Activated B cell treated with CpG ODN at 0.5 μM for 24 hours (primary cell): ENCODE measurements around the gene GNG11. TPM values are rescaled to one million over a fixed set of nuclear protein-coding genes. Genes with fewer than 3 reads are reported as not detected.
"Not testable (repeated sequence)": the region's sequence is repeated elsewhere in the genome, so short reads cannot be mapped to it uniquely, and the experiment has no call there.

Source experiments
- ATAC-seq: fragments of 200-7000 bp; cut with Tn5 transposase; one replicate; pipeline ENCODE4 v1.10.0; 2021; ENCODE audit warnings: low read depth, mild to moderate bottlenecking, moderate library complexity
- CTCF ChIA-PET: fragments of 350-600 bp; sonication (Branson Sonifier 250); formaldehyde crosslinking; loops from one replicate; lab custom pipeline; 2021; ENCODE audit warnings: antibody characterized with exemption; lab: Charles Lee
- POLR2A ChIA-PET: fragments of 350-600 bp; sonication (Branson Sonifier 250); formaldehyde crosslinking; loops from one replicate; lab custom pipeline; 2021; ENCODE audit warnings: antibody characterized with exemption; lab: Charles Lee
- DNase-seq: peaks from one replicate; pipeline ENCODE4 v3.0.0; 2022
- H3K27ac Mint-ChIP-seq: one replicate; pipeline ENCODE4 v1.8.0; 2020; ENCODE audit warnings: mixed read lengths
- H3K27me3 Mint-ChIP-seq: one replicate; pipeline ENCODE4 v1.8.0; 2021; ENCODE audit warnings: mixed read lengths
- H3K36me3 Mint-ChIP-seq: one replicate; pipeline ENCODE4 v1.8.0; 2021; ENCODE audit warnings: low read depth, mixed read lengths
- H3K4me1 Mint-ChIP-seq: one replicate; pipeline ENCODE4 v1.8.0; 2021; ENCODE audit warnings: mixed read lengths
- H3K4me3 Mint-ChIP-seq: one replicate; pipeline ENCODE4 v1.8.0; 2020; ENCODE audit warnings: mild to moderate bottlenecking, mixed read lengths
- H3K9me3 Mint-ChIP-seq: one replicate; pipeline ENCODE4 v1.8.0; 2020; ENCODE audit warnings: mixed read lengths
- CTCF ChIP-seq: fragments of 200-600 bp; IDR thresholded peaks from one replicate; pipeline ENCODE4 v1.8.0; 2022; ENCODE audit warnings: antibody characterized with exemption, mild to moderate bottlenecking
- intact Hi-C: fragments of 100-400 bp; cut with micrococcal nuclease; formaldehyde crosslinking; loops from one replicate; pipeline ENCODE4 v1.15.1; 2024
- total RNA-seq: library from RNA; stranded (reverse); gene quantifications from 2 replicates; pipeline ENCODE4 v1.2.3, GENCODE V29; 2022

Gene GNG11
- total RNA-seq, 1 donor from 2014 or later, result 2.6 TPM

- Mint-ChIP-seq H3K27ac (no peak overlapping the region), H3K36me3 (no peaks in the 10 kb centered on the region), H3K9me3 (no peaks in the 10 kb centered on the region), H3K4me3 (no peak overlapping the region), H3K4me1 (no peaks in the 10 kb centered on the region), H3K27me3 (peaks cover 8% of the 10 kb centered on the region)
- CTCF ChIA-PET, result no interaction called here
- intact Hi-C loops, result no loop called here
- POLR2A ChIA-PET, result no interaction called here
- ATAC-seq (no peak), DNase-seq (no peak)
- no peak for TF ChIP-seq CTCF
These were observed 6.9 kb upstream of the GNG11 start for GRCh38 chr7:93914581-93915066.

DNA sequence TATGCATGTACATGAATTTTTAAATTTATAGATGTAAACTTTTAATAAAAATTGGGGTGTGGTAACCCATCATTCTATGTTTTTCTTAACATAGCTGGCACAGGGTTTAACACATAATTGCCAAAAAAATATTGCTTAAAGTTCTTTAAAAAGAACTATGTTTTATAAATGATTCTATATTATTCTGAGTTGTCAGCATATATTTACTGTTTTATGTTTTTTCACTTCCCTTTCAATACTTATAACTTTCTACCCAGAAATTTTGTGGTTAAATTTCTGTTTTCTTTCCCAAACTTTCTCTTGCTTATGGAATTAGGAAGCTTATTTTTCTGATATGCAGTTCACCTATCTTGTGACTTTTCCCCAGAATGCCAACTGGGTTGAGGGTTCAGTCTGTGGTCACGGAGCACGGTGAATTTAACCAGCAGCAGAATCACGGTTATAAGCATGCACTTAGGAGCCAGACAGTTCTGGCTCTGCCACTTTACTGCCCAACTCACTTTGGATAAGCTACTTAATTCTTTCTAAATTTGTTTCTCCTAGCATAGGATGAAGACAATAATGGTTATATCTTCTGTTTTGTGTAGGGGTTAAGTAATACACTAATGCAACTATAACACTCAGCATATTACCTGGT is 6.2 kb upstream of the GNG11 start:
- DNase-seq, POLR2A ChIA-PET, H3K27me3 Mint-ChIP-seq, H3K27ac Mint-ChIP-seq, CTCF ChIA-PET, H3K4me3 Mint-ChIP-seq, ATAC-seq, H3K36me3 Mint-ChIP-seq, H3K9me3 Mint-ChIP-seq, intact Hi-C loops, H3K4me1 Mint-ChIP-seq: not testable (repeated sequence)

DNA sequence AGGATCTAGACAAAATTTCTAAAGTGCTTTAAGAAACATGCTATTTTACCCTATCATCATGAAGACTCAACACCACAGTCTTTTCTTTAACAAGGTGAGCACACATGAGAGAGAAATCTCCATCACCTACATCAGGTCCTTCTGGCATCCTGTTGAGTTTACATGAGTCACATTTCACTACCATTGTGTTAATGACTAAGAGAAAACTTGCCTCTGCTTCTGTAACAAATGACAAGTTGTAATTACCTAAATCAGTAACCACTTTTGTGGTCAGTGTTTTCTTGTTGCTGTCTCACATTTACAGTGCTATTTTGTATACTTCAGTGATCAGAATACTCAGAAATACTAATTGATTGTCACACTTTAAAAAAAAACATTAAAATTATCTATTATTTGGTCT is 5.6 kb upstream of the GNG11 start:
- DNase-seq, H3K27me3 Mint-ChIP-seq, CTCF ChIA-PET, POLR2A ChIA-PET, ATAC-seq, H3K4me1 Mint-ChIP-seq, H3K27ac Mint-ChIP-seq, H3K36me3 Mint-ChIP-seq, H3K4me3 Mint-ChIP-seq, H3K9me3 Mint-ChIP-seq, intact Hi-C loops: not testable (repeated sequence)

- POLR2A ChIA-PET, H3K9me3 Mint-ChIP-seq, H3K27me3 Mint-ChIP-seq, H3K4me3 Mint-ChIP-seq, ATAC-seq, H3K4me1 Mint-ChIP-seq, intact Hi-C loops, CTCF ChIA-PET, H3K36me3 Mint-ChIP-seq, H3K27ac Mint-ChIP-seq, DNase-seq: not testable (repeated sequence)
These were observed 5.2 kb upstream of the GNG11 start for GRCh38 chr7:93916315-93916714.

DNA sequence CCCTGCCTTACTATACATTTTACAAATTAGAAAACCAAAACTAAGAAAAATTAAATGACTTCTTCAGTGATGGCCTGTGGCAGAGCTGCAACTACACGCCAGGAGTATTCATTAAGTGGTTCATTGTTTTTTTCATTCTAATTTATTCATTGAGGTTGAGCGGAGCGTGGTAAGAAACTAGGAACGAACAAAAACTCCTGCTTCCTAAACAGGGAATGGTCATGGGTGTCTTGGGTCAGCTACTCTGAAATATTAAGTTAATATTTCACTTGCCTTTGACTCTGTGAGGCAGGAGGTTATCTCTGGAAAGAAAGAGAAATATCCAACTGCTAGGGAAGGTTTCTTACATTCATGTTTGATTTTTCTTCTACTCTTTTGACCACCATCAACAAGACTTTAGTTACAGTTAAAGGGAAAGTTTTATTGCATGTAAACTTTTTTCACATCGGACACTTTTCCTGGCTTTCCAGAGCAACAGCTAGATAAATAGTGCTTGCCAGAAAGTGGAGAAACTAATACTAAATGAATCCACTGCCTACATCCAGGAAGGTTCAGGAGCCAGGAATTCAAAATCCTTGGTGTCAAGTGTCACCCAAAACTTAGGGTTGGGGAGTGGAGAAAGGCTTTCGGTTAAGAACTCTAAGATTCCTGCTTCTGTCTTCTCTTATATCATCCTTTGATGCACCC is 896 bp upstream of the GNG11 start:
- no peaks in the 10 kb centered on the region for H3K9me3 Mint-ChIP-seq
- DNase-seq, result no peak
- POLR2A ChIA-PET, result interaction anchor here (0.7 kb wide), 1 partner anchor 130 kb away, joined by 3 read pairs; no protein-coding TSS in a partner anchor
- intact Hi-C loops, result loop anchor here (5.0 kb wide), 2 partner anchors 82 to 167 kb away; partner anchors contain the start of gene BET1
- peak overlapping the region; percentile 8 for H3K4me3 Mint-ChIP-seq
- no peak for ATAC-seq
- peaks cover 1% of the 10 kb centered on the region for H3K36me3 Mint-ChIP-seq
- peaks cover 10% of the 10 kb centered on the region for H3K27me3 Mint-ChIP-seq
- CTCF ChIA-PET, result interaction anchor here (1.0 to 1.7 kb wide), 3 partner anchors 18 to 168 kb away, joined by 3 to 7 read pairs (median 4); no protein-coding TSS in a partner anchor
- peaks cover 25% of the 10 kb centered on the region for H3K4me1 Mint-ChIP-seq
- H3K27ac Mint-ChIP-seq, result no peak overlapping the region
- no peak for TF ChIP-seq CTCF

- Mint-ChIP-seq H3K36me3 (peaks cover 1% of the 10 kb centered on the region), H3K27me3 (peaks cover 10% of the 10 kb centered on the region), H3K4me3 (peak overlapping the region; percentile 88), H3K27ac (no peak overlapping the region), H3K4me1 (peaks cover 25% of the 10 kb centered on the region), H3K9me3 (no peaks in the 10 kb centered on the region)
- POLR2A ChIA-PET, result interaction anchor here (1.5 kb wide), 1 partner anchor 129 kb away, joined by 5 read pairs; no protein-coding TSS in a partner anchor
- no peak for ATAC-seq
- TF ChIP-seq CTCF, result no peak
- intact Hi-C loops, result loop anchor here (5.0 kb wide), 2 partner anchors 81 to 166 kb away; partner anchors contain the start of gene BET1
- CTCF ChIA-PET, result interaction anchor here (1.0 to 1.7 kb wide), 5 partner anchors 13 to 168 kb away, joined by 3 to 7 read pairs (median 3); no protein-coding TSS in a partner anchor
- DNase-seq, result no peak
These were observed 349 bp upstream of the GNG11 start for GRCh38 chr7:93921186-93921585.
